ENCODE data around the gene IQCB1.
A peak's percentile ranks its signal among the peaks of the same experiment; 100 is the strongest.
"Not testable (repeated sequence)": the region's sequence is repeated elsewhere in the genome, so short reads cannot be mapped to it uniquely, and the experiment has no call there.

Gene IQCB1

DNA sequence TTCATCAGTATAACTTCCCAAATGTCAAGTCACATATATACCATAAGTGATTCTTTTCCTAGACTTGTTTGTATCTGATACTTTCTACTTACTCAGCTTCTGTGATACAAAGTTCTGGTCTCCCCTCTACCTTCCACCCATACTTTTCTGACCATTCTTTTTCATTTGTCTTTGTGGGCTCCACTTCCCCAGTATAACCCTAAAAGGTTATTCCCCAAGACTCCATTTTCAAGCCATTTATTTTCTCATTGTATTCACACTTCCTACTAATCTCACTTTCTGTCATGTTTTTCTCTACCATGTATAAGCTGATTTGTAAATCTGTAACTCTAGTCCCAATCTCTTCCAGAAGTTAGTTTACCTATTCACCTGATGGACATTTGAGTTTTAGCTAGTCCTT lies 34.0 kb downstream of the IQCB1 start:
- DNase-seq: no peak

- DNase-seq: no peak
Observed at GRCh38 chr3:121796970-121797369, 37.9 kb downstream of the IQCB1 start.

DNA sequence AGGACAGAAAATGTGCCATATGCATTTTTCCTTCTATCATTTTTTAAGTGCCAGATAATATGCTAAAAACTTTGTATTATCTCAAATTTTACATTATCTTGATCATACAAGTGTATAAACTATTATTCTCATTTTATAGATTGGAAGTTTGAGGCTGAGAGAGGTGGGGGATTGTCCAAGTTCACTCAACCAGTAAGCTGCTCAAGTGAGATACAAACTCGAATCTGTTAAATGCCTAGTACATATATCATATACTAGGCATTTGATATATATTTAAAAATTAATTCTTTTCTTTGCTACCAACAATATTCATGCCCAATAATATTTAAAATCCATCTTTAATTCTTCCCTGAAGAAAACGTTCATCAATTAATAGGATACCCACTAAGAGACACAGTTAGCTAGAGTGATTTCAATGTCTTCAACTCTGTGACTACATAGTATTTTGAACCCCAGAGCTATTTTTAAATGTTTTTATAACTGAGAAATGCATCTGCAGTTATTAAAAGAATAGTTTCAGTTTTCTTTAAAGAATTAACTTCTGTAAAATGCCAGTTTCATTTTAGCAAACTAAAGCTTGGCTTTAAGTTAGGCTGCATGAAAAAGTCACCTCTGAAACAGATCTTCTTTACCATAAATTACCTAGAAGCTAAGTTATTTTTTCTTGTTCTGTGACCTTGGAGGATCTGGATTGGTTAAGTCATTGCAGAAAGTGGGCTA lies 40.4 kb downstream of the IQCB1 start:
- DNase-seq: no peak

DNA sequence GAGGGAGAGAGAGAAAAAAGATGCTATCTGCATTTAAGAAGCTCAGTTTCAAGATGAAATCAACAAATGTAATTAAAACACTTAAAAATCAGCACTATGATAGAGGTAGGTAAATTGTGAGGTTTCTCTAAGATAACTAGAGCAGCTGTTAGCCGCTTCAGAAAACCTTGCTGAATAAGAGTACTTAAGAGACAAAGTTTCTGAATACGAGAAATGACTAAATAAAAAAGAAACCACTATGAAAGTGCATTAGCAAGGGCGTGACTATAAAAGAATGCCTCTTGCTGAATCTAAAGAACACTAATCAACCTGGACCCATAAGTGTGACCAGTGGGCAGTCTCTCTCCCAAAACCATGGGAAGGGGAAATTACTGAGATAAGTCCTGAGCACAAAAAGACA lies 41.8 kb downstream of the IQCB1 start:
- no peak for DNase-seq

DNA sequence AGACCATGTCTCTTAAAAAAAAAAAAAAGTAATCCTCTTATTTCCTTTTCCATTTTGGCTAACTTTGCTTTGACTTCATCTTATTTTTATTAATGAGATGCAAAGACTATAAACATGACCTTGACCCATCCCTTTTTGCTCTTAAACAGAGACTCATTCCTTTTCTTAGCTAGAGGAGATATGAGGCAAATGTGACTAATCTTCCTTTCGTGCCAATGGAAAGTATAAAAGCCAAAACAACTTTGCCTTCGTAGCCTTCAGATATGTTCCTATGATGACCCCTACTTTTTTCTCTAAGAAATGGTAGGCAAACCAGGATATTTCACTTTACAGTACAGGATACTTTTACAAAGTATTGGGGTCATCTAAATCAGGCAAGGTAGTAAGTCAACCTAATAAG lies 48.4 kb downstream of the IQCB1 start:
- DNase-seq: no peak

- not testable (repeated sequence) for DNase-seq
Observed at GRCh38 chr3:121782784-121783183, 52.1 kb downstream of the IQCB1 start.

DNA sequence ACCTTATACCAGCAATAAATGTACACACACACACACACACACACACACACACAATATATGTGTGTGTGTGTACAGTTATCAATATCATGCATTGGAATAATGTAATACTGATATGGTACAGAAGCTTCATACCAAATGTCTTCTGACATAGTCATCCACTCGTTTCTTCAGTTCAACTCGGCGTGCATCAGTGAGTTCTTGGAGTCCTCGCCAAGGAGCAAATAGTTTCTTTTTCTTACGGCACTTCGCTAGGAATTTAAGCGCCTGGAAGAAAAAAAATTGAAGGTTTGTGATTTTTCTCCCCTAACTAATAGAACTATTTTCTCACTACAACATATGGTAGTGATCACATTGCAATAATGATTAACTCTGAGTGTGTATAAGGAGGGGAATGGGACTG lies 53.2 kb downstream of the IQCB1 start:
- DNase-seq: no peak

DNA sequence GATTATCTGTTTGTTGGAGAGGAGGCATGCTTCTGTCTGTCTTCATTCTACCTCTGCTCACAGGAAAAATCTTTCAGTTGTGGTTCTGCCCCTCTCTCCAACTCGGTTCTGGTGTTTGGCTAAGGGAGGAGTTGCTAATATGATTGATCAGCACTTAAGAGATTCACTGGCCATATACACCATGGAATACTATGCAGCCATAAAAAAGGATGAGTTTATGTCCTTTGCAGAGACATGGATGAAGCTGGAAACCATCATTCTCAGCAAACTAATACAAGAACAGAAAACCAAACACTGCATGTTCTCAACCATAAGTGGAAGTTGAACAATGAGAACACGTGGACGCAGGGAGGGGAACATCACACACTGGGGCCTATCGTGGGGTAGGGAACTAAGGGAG lies 59.8 kb downstream of the IQCB1 start:
- not testable (repeated sequence) for DNase-seq

- no peak for DNase-seq
Observed at GRCh38 chr3:121769246-121769645, 65.6 kb downstream of the IQCB1 start.

- DNase-seq: no peak
Observed at GRCh38 chr3:121768452-121768851, 66.4 kb downstream of the IQCB1 start.

- DNase-seq: no peak
Observed at GRCh38 chr3:121759541-121760202, 75.2 kb downstream of the IQCB1 start.

DNA sequence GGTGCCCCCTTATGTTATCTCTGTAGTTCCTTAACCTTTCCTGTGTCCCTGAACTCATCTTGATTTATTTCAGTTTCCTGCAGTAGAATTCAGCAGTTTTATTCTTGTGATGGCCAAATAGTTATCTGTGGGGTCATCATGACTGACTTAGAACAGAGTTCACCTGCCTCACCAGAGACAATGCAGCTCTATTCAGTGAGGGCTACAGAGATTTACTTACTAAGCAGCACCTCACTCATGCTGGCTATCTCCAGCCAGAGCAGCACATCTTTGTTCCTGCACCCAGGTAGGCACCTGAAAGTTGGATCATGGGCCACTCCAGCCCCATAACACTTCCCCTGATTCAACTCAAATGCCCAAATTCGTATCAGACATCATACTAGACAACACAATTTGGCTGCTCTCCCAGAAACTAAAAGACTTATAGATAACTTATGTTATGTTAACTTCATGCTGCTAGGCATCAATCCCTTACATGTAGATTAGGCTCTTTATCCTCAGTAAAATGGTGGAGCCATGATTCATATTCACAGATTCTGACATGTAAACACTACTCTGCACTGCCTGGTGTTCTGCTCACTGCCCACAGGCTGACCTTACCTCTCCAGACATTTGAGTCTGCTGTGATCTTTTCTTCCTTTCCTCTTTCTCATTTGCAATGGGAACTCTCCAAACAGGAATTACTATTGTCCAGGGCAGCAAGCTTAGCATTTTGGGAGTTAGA lies 76.0 kb downstream of the IQCB1 start:
- no peak for DNase-seq

GRCh38 chr3:121757812-121758545 lies 76.9 kb downstream of the IQCB1 start:
- DNase-seq: no peak

- no peak for DNase-seq
Observed at GRCh38 chr3:121757087-121757811, 77.6 kb downstream of the IQCB1 start.

DNA sequence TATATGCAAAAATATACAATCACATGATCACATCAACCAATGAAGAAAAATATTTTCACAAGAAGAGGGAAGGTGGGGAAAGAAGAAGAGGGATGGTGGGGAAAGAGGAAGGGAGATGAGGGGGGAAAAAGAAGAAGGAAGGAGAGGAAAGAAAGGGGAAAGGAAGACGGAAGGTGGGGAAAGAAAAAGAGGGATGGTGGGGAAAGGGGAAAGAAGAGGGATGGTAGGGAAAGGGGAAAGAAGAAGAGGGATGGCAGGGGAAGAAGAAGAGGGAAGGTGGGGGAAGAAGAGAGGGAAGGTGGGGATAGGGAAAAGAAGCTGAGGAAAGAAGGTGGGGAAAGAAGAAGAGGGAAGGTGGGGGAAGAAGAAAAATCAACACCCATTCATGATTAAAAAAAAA lies 82.1 kb downstream of the IQCB1 start:
- DNase-seq: no peak

- no peak for DNase-seq
Observed at GRCh38 chr3:121752261-121752660, 82.6 kb downstream of the IQCB1 start.

- DNase-seq: no peak
Observed at GRCh38 chr3:121750087-121750415, 84.8 kb downstream of the IQCB1 start.

DNA sequence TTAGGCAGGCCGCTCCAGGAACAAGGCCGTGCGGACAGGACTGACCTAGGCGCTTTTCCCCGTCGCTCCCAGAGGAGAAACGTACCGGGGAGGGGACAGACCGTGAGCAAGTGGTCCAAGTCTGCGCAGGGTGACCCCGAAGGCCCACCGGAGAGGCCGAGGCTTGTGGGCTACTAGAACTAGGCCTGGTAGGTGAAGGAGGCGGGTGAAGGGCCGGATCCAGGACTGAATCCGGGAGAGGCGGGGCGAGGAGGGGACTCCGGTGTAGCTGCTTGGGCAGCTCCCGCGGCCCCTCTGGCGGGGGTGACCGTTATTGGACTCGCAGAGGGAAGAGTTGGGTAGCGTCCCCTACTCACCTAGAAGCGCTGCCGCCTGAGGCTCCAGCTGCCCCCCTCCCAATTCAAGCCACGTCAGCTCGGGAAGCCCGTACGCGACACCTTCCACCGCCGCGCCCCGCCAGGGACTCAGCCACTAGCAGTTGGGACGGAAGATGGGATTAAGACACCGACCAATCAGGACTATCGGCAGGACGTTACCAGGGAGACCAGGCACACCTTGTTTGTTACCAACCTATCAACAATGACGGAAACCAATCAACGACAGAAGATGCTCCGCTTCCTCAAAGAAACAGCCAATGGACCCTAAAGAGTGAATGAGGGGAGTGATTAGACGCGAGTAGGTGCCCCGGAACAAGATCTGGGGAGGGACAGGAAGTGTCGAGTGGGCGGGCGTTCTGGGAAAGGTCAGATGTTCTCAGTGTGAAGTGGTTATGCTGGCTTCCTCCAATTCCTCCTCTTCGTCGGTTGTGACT lies 85.4 kb downstream of the IQCB1 start, which contains the start of gene GOLGB1:
Gene GOLGB1 (minus strand): TSS at position 466 of the 811 bp plus-strand sequence. CDS start 18,770 bp downstream, outside the sequence.
- peak; percentile 99 for DNase-seq

DNA sequence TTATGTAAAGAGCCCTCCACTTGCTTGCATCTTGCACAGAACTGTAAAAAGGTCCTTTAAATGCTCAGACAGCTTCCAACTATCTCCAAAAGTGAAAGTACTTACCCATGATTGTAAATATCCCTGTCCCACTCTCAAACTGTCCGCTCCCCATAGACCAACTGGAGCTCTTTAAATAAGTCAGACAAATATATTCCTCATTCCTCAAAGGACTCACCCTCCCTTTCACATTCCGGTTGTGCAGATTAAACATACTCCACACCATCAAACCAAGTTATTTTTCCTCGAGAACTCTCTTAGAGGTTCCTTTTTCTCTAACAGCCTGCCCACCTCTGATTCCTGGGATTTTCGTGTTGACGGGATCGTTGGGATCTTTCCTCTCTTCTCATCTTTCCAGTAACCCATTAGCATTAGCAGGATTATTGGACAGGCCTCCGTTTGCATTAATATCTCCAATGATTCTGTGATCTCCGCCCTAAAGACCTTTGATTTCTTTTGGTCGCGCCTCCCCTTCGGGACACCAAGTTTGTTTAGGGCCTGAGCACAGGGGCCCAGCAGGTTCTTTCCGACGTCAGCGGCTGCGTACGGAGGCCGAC lies 86.1 kb downstream of the IQCB1 start:
- DNase-seq: peak; percentile 8

- no peak for DNase-seq
Observed at GRCh38 chr3:121747976-121748375, 86.9 kb downstream of the IQCB1 start.

GRCh38 chr3:121743106-121743505 lies 91.8 kb downstream of the IQCB1 start:
- not testable (repeated sequence) for DNase-seq
